SK-N-SH (cell line): ENCODE results near the gene NPR1.

Experiments
- EZH2phosphoT487 ChIP-seq: fragments of 200-600 bp; sonication (generic); IDR thresholded peaks from 2 replicates; pipeline ENCODE4 v1.6.1; 2017; ENCODE audit warnings: low read depth, mixed run types, mild to moderate bottlenecking, antibody characterized with exemption, moderate library complexity, borderline replicate concordance
- FOXM1 ChIP-seq: IDR thresholded peaks from 2 replicates; pipeline ENCODE4 v1.4.0; 2012; ENCODE audit warnings: low read depth, mild to moderate bottlenecking
- GABPA ChIP-seq: IDR thresholded peaks from 2 replicates; pipeline ENCODE4 v1.4.0; 2012; ENCODE audit warnings: low read depth, mild to moderate bottlenecking
- MAX ChIP-seq: IDR thresholded peaks from 2 replicates; pipeline ENCODE4 v1.4.0; 2012; ENCODE audit warnings: low read depth
- POLR2AphosphoS5 ChIP-seq: IDR thresholded peaks from 2 replicates; pipeline ENCODE4 v1.6.1; 2012; ENCODE audit warnings: low read depth, low read length
- RFX5 ChIP-seq: IDR thresholded peaks from 2 replicates; pipeline ENCODE4 v1.6.1; 2012; ENCODE audit warnings: mild to moderate bottlenecking, improper control_type of control experiment, low read length
- TAF1 ChIP-seq: IDR thresholded peaks from 2 replicates; pipeline ENCODE4 v1.6.1; 2012; ENCODE audit warnings: low read depth, mild to moderate bottlenecking, low read length, moderate library complexity, borderline replicate concordance
- TCF12 ChIP-seq: IDR thresholded peaks from 2 replicates; pipeline ENCODE4 v1.4.0; 2012
- TF ChIP-seq, protein P1 (sequence below): fragments of 200-600 bp; sonication (generic); IDR thresholded peaks from 2 replicates; pipeline ENCODE4 v1.6.1; 2017; ENCODE audit warnings: antibody characterized with exemption, mild to moderate bottlenecking, moderate library complexity
- TF ChIP-seq, protein P2 (sequence below): IDR thresholded peaks from 2 replicates; pipeline ENCODE4 v1.6.1; 2012; ENCODE audit warnings: mild to moderate bottlenecking, low read depth, low read length, moderate library complexity
- TF ChIP-seq, protein P3 (sequence below): IDR thresholded peaks from 2 replicates; pipeline ENCODE4; 2012
- TF ChIP-seq, protein P4 (sequence below): IDR thresholded peaks from 2 replicates; pipeline ENCODE4 v1.4.0; 2012; ENCODE audit warnings: low read depth, borderline replicate concordance

DNA sequence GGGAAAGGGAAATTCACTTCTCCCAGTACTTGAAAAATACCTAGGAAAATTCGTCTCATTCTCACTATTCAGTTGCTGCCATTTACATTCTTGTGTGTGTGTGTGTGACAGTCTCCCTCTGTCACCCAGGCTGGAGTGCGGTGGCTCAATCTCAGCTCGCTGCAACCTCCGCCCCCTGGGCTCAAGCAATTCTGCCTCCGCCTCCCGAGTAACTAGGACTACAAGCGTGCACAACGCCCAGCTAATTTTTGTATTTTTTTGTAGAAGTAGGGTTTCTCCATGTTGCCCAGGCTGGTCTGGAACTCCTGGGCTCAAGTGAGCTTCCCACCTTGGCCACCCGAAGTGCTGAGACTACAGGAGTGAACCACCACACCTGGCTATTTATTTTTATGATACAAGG is 18.8 kb upstream of the NPR1 start:
- TF ChIP-seq RFX5 (no peak), MAX (no peak), TCF12 (no peak), FOXM1 (no peak), POLR2AphosphoS5 (no peak), TAF1 (no peak), GABPA (no peak), EZH2phosphoT487 (no peak)
- TF ChIP-seq, protein P1, sequence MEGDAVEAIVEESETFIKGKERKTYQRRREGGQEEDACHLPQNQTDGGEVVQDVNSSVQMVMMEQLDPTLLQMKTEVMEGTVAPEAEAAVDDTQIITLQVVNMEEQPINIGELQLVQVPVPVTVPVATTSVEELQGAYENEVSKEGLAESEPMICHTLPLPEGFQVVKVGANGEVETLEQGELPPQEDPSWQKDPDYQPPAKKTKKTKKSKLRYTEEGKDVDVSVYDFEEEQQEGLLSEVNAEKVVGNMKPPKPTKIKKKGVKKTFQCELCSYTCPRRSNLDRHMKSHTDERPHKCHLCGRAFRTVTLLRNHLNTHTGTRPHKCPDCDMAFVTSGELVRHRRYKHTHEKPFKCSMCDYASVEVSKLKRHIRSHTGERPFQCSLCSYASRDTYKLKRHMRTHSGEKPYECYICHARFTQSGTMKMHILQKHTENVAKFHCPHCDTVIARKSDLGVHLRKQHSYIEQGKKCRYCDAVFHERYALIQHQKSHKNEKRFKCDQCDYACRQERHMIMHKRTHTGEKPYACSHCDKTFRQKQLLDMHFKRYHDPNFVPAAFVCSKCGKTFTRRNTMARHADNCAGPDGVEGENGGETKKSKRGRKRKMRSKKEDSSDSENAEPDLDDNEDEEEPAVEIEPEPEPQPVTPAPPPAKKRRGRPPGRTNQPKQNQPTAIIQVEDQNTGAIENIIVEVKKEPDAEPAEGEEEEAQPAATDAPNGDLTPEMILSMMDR, result no peak
- TF ChIP-seq, protein P2, sequence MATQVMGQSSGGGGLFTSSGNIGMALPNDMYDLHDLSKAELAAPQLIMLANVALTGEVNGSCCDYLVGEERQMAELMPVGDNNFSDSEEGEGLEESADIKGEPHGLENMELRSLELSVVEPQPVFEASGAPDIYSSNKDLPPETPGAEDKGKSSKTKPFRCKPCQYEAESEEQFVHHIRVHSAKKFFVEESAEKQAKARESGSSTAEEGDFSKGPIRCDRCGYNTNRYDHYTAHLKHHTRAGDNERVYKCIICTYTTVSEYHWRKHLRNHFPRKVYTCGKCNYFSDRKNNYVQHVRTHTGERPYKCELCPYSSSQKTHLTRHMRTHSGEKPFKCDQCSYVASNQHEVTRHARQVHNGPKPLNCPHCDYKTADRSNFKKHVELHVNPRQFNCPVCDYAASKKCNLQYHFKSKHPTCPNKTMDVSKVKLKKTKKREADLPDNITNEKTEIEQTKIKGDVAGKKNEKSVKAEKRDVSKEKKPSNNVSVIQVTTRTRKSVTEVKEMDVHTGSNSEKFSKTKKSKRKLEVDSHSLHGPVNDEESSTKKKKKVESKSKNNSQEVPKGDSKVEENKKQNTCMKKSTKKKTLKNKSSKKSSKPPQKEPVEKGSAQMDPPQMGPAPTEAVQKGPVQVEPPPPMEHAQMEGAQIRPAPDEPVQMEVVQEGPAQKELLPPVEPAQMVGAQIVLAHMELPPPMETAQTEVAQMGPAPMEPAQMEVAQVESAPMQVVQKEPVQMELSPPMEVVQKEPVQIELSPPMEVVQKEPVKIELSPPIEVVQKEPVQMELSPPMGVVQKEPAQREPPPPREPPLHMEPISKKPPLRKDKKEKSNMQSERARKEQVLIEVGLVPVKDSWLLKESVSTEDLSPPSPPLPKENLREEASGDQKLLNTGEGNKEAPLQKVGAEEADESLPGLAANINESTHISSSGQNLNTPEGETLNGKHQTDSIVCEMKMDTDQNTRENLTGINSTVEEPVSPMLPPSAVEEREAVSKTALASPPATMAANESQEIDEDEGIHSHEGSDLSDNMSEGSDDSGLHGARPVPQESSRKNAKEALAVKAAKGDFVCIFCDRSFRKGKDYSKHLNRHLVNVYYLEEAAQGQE, result no peak
- TF ChIP-seq, protein P3, sequence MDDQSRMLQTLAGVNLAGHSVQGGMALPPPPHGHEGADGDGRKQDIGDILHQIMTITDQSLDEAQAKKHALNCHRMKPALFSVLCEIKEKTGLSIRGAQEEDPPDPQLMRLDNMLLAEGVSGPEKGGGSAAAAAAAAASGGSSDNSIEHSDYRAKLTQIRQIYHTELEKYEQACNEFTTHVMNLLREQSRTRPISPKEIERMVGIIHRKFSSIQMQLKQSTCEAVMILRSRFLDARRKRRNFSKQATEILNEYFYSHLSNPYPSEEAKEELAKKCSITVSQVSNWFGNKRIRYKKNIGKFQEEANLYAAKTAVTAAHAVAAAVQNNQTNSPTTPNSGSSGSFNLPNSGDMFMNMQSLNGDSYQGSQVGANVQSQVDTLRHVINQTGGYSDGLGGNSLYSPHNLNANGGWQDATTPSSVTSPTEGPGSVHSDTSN, result no peak
- TF ChIP-seq, protein P4, sequence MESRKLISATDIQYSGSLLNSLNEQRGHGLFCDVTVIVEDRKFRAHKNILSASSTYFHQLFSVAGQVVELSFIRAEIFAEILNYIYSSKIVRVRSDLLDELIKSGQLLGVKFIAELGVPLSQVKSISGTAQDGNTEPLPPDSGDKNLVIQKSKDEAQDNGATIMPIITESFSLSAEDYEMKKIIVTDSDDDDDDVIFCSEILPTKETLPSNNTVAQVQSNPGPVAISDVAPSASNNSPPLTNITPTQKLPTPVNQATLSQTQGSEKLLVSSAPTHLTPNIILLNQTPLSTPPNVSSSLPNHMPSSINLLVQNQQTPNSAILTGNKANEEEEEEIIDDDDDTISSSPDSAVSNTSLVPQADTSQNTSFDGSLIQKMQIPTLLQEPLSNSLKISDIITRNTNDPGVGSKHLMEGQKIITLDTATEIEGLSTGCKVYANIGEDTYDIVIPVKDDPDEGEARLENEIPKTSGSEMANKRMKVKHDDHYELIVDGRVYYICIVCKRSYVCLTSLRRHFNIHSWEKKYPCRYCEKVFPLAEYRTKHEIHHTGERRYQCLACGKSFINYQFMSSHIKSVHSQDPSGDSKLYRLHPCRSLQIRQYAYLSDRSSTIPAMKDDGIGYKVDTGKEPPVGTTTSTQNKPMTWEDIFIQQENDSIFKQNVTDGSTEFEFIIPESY, result no peak
